GM10847 (cell line): ENCODE measurements around the gene GRM8.

Experiments
- POLR2A ChIP-seq: IDR thresholded peaks from 2 replicates; pipeline ENCODE4 v1.6.1; 2011; ENCODE audit not compliant: insufficient read length; ENCODE audit errors: extremely low read depth

The GRM8 gene

DNA sequence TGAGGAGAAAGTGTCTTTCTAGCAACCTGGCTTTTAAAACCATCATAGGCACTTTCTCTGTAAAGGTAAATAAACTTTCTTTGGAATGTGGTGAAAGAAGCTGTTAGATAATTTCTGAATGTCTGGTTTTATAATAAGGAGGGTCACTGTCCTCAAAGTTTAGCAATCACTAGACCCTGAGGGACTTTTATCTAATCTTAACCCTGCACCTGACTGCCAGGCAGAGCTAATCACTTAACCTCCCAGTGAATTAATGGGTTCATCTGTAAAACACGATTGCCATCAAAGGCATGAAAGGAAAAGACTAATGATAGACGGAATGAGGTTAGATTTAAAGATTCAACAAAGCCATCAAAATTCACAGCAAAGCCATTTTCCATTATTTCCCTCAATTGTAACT is 553.8 kb downstream of the GRM8 start:
- TF ChIP-seq POLR2A, result no peak

DNA sequence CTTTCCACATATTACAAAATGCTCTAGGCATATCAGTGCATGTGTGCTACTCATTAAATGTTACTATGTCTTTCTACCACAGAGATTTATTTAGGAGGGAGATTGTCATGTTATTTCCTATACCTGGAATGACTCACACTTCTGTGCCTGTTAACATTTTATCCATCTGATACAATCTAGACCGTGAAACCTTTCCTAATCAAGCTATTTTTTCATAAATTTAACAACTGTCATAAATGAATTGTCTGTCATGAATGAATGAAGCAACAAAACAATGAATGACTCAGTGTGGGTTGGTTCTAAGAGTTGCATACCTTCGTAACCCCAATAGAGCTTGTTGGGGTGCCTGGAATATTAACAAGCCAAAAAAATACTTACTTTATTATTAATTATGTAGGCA is 554.3 kb downstream of the GRM8 start:
- no peak for TF ChIP-seq POLR2A

DNA sequence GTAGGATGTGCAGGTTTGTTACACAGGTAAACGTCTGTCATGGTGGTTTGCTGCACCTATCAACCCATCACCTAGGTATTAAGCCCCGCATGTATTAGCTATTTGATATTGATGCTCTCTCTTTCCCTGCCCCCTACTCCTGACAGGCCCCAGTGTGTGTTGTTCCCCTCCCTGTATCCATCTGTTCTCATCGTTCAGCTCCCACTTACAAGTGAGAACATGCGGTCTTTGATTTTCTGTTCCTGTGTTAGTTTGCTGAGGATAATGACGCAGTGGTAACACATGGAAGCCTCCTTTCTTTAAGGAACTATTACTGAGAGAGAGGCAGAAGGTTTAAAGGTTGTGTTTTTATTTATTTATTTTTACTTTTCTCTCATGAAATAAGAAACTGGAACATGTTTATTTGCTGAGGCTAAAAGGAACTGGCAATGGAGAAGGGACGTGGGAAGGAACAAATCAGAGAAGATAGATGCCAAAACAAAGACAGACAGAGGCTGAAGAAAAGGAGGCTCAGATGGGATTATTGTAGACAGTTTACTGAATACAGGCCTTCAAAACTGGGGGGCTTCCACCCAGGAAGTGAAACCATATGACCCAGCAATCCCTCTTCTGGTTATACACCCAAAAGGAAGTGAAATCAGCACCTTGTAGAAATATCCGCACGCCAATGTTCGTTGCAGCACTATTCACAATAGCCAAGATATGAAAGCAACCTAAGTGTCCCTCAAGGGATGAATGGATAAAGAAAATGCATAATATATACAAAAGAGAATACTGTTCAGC is 556.3 kb downstream of the GRM8 start:
- no peak for TF ChIP-seq POLR2A

DNA sequence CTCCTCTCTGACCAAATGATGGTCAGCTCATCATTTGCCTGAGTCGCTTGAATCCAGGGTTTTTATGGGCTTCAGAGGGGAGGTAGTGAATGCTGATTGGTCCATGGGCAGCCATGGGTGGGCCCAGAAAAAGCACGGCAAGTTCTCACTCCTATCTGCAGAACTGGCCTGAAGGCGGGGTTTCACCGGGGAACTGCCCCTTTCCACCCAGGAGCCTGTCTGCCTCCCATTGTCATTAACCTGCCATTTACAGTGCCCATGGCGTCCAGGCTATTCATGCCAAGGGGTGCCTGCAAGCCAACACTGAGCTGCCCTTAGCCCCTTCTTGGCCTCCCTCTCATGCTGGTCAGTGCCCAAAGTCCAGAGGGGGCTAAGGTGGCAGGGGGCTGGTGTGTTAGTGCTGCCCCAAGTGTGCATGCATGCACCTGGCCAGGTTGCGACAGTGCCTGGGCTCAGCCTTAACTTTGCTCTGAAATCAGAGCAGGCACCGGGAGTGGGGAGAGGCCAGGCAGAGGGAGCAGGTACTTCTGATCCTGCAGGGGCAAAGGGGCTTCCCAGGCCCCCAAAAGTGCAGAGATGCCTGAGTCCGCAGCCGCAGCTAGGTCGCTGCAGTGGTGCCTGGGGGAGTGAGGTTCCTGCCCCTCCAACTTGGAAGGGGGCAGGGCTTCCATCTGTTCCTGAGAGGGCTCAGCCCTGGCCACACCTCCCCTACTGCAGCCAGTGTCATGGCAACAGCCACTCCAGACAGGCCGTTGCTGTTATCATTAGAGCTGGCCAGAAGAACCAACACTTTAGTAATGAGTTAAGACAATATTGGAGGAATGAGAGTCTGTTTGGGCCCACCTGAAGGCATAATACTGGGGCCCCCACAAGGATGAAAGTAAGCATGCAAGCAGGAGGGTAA is 561.6 kb downstream of the GRM8 start:
- TF ChIP-seq POLR2A, result no peak

DNA sequence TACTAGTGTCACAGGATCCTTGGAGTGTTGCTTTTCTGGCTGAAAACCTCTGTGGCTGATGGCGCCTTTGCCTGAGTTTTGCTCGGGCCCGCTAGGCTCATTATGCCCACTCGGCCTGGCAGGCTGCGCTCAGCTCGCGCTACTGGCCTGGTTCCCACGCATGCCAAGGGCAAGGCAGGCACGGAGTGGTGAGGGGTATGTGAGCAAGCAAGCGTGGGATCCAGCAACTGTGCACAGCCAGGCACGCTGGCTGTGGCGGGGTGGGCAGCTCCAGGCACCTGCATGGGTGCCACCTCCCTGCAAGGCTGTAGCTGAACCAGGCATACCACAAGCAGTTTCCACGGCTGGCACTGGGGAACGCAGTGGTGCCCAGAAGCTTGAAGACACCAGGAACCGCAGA is 562.6 kb downstream of the GRM8 start:
- no peak for TF ChIP-seq POLR2A

DNA sequence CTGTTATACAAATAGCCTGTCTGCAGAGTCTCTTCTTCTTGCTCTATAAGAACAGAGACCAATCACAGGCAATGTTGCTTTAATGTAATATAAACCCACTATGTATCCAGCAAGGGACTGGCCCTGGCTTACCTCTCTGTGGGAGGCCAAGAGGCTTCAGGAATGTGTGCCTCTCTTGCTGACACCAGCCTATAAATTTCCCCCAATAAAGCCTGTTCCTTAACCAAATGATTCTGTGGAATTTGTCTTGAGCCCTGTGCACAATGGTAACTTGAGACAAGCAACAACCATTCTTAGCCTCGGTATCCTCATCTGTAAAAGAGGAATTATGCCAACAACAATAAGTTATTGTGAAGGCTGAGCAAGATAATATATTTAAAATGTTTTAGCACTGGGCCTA is 563.7 kb downstream of the GRM8 start:
- no peak for TF ChIP-seq POLR2A

DNA sequence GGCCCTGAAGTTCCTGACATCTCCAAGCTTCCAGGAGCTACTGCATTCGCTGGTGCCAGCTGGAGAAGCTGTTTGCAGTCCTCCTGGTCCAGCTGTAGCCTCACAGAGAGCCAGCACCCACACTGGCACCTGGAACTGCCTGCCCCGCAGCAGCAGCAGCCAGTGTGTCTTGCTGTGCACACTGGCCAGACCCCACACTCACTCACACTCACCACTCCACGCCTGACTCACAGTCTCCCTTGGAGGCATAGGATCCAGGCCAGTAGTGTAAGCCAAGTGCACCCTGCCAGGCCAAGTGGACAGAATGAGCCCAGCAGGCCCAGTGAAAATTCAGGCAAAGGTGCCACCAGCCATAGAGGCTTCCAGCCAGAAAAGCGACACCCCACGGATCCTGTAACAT is 566.3 kb downstream of the GRM8 start:
- TF ChIP-seq POLR2A, result no peak

DNA sequence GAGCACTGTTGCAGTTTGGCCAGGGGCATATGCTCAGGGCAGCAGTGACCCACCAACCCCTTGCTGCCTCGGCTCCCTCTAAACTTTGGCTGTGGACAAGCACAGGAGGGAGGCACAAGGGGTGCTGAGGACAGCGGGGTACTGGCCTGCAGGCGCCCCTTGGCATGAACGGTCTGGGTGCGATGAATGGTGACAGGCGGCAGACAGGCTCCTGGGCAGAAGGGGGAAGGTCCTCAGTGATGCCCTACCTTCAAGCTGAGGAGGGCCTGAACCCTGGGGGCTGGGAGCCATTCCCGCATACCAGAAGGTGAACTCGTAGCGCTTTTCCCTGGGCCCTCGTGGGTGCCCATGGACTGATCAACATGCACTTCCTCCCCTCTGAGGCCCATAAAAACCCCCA is 567.1 kb downstream of the GRM8 start:
- TF ChIP-seq POLR2A, result no peak

DNA sequence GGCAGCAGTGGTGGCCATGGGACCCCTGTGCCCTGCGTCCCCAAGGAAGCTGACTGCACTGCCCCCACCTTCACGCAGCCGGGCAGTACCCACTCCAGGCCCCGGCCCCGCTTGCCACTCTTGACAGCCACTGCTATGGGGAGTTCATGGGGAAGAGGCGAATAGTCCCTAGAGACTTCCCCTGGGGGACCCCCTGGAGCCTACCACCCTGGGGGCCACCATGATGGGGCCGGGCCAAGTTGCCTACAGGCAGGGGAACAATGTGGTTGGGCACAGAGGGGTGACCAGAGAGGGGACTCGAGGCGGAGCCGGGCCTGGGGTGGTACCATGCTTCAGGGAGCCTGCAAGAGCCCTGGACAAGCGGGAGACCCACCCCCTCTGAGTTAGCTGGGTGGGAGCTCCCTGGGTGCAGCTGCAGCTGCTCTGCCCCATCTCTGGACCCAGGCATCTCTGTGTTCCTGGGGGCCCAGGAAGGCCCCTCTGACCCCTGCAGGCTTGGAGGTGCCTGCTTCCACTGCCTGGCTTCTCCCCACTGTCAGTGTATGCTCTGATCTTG is 567.6 kb downstream of the GRM8 start:
- no peak for TF ChIP-seq POLR2A

DNA sequence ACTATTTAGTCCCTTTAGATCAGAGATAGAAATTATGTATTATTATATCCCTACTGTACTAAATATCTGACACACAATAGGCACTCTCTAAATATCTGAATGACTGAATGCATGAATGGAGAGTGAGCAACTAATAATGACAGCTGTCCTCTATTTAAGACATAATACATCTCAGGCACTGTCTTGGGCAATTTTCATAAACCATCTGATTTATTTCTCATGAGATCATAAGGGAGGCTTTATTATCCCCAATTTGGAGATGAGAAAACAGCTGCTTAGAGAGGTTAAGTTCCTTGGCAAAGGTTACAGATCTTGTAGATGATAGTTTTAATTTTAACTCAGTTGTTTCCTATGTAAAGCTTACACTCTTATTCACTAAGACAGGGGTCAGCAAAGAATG is 570.6 kb downstream of the GRM8 start:
- no peak for TF ChIP-seq POLR2A

DNA sequence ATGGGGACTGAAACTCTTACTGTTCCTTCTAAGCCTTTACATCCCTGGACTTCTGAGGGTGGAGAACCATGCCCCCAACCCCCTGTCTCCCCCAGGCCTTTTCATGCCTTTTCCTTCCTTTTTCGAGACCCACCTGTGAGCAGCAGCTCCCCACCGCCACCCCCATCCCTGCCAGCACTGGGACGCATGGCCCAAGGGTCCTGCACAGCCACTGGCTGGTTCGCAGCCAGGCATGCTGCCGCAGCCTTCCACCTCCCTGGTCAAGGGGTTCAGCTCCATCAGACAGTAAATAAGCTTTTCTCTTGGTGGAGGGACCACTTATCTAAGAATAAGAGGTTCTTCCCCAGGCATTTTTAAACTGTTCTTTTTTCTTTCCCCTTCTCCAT is 584.4 kb downstream of the GRM8 start:
- TF ChIP-seq POLR2A, result no peak

DNA sequence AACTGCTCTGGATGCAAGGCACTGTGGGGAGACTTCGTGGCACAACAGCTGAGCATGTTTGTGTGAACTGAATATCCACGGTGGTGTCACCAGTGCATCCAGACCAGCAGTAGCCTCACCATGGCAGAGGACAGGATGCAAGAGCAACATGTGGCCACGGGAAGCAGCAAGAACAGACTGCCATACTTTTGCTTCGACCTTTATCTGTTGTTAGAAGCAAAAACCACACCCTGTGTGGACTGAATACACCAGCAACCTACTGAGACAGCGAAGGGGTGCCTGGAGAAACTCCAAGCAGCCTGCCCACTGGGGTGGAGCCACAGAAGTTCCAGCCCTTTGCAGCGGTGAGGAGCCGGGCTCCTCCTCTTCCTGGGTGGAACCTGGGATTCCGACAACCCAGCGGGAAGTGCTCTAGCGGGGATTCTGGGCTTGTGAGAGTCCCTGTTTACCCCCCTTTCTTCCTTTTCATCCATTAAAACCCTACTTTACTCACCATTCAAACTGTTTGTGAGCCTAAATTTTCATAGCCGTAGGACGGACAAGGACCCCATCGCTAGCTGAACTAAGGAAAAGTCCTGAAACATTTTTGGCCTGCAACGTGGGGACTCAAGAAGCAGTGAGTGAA is 584.9 kb downstream of the GRM8 start:
- no peak for TF ChIP-seq POLR2A

DNA sequence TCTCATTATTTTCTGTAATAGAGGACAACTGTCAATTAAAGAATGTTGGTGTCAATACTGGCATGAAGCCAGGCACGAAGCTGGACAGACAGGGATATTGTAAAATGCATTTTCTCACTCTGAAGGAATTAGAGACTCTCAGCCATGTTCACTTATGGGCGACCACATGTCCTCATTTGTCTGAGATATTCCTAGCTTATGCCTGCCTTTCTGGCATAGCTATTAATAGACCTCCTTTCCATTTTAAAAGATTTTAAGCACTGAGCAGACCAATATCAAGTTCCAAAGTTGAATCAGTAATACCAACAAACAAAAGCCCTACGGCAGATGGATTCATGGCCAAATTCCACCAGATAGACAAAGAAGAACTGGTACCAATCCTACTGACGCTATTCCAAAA is 589.9 kb downstream of the GRM8 start:
- TF ChIP-seq POLR2A, result no peak

DNA sequence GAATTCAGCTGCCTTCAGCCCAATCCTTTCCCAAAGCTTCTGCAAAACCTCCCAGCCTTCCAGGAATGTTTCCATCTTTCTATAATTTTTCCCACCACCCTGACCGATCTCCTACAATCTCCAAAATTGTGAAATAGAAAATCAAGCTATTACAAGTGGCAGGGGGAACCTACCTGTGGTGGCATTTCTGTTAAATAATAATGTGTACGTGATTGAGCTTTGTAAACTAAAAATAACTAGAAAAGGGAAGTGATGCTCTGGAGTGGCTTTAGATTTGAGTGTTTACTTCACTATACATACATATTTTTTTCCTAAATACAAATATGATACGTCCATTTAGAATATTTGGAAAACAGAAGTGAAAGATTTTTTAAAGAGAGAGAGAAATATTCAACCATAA is 593.6 kb downstream of the GRM8 start:
- no peak for TF ChIP-seq POLR2A

DNA sequence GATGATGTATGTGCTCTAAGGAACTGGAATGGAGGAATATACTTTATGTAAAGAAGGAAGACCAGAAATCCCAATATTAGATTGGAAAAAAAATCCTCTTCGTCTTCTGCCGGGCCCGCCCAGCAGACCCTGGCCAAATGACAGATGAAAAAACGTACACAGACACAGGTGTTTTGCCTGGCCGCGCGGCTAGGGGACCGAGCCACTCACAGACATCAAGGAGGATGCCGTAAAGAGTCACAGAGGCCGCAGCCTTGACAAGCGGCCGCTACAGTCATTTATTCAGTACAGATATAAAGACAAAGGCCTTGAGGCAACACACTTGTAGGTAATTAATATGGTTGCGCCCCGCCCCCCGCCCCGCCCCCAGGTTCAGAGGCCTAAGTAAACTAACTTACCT is 594.1 kb downstream of the GRM8 start:
- TF ChIP-seq POLR2A, result no peak
